ENCODE data around the gene BMPR1A. TPM values are rescaled to one million over a fixed set of nuclear protein-coding genes. Genes with fewer than 3 reads are reported as not detected.

The BMPR1A gene
- total RNA-seq, 4 donors from 2014 or later: 26.5 to 44.9 (median 37.1) TPM

DNA sequence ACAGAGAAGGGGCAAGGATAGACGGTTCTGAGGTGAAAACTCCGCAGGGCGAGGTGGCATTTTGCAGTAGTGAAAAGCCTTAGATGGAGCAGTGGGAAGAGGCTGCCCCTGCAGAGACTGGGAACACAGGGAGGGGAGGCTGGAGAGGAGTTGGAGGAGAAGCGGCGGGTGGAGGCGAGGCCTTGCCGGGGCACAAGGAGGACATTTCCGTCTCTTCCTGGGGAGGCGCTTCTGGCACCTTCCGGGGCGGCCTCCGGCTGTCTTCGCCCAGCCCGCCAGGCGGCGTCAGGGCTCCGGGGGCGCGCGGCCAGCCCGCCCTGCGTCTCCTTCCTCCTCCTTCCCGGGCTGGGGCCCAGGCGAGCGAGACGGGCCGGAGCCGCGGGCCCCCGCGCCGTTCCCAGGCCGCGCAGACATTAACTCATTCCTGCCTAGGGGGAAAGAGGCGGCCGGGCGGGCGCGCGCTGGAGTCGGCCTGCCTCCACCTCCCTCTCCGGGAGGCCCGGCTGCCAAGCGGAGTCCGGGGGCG is 45.4 kb upstream of the BMPR1A start:
- peak; percentile 36 for DNase-seq (ENCODE audit: low spot score)
- TF ChIP-seq, protein P1, sequence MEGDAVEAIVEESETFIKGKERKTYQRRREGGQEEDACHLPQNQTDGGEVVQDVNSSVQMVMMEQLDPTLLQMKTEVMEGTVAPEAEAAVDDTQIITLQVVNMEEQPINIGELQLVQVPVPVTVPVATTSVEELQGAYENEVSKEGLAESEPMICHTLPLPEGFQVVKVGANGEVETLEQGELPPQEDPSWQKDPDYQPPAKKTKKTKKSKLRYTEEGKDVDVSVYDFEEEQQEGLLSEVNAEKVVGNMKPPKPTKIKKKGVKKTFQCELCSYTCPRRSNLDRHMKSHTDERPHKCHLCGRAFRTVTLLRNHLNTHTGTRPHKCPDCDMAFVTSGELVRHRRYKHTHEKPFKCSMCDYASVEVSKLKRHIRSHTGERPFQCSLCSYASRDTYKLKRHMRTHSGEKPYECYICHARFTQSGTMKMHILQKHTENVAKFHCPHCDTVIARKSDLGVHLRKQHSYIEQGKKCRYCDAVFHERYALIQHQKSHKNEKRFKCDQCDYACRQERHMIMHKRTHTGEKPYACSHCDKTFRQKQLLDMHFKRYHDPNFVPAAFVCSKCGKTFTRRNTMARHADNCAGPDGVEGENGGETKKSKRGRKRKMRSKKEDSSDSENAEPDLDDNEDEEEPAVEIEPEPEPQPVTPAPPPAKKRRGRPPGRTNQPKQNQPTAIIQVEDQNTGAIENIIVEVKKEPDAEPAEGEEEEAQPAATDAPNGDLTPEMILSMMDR (IDR thresholded peaks at IDR 0.05): peak in 1 of 3 donors; percentile 90
- peak; percentile 97 for ATAC-seq (ENCODE audit: low FRiP score)

DNA sequence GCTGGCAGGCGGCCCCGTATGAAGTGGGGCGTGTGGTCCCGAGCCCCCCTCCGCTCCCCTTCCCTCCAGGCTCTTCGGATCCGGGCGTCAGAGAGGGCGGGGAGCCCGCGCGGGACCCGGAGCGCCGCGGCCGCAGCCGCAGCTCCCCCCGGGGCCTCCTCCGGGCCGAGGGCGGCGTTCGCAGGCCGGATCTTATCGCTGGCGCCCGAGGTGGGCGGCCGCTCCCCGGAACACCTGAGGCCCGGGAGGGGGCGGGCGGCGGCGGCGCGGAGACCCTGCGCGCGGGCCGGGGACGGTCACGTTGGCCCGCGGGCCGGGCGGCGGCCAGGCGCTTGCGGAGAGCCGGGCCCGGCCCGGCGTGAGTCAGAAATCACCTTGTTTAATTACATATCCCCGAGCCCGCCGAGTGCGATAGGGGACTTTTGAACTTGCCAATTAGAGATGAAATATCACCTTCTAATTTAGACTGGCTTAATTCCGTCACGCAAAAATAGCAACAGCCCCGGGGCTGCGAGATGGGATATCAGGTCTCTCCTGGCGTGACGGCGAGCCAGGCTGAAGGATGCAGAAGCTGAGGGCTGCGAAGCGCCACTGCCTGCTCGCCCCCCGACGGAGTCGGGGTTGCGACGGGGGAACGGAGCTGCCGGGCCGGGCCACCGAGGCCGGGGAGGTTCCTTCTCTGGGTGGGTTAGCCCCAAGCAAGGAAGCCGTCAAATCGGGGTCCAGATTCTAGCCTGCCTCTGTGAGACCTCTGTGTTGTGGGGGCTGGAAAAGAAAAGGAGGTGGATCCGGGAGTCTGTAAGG is 44.7 kb upstream of the BMPR1A start:
- TF ChIP-seq, protein P1 (IDR thresholded peaks at IDR 0.05): no peak
- DNase-seq (ENCODE audit: low spot score) (peak; percentile 37), ATAC-seq (ENCODE audit: low FRiP score) (peak; percentile 58)

- ATAC-seq (ENCODE audit: low FRiP score) (no peak), DNase-seq (ENCODE audit: low spot score) (no peak)
- TF ChIP-seq, protein P1 (IDR thresholded peaks at IDR 0.05): no peak
These were observed 44.1 kb upstream of the BMPR1A start for GRCh38 chr10:86712317-86712707.

GRCh38 chr10:86715156-86715795 is 41.1 kb upstream of the BMPR1A start:
- TF ChIP-seq, protein P1 (IDR thresholded peaks at IDR 0.05): no peak
- ATAC-seq (ENCODE audit: low FRiP score): no peak

GRCh38 chr10:86715836-86716235 is 40.6 kb upstream of the BMPR1A start:
- TF ChIP-seq, protein P1 (IDR thresholded peaks at IDR 0.05): no peak
- ATAC-seq (ENCODE audit: low FRiP score): no peak
- DNase-seq (ENCODE audit: low spot score): no peak

More at GRCh38 chr10:86715156-86715795, 41.1 kb upstream of the BMPR1A start:
- no peak for DNase-seq (ENCODE audit: low spot score)

DNA sequence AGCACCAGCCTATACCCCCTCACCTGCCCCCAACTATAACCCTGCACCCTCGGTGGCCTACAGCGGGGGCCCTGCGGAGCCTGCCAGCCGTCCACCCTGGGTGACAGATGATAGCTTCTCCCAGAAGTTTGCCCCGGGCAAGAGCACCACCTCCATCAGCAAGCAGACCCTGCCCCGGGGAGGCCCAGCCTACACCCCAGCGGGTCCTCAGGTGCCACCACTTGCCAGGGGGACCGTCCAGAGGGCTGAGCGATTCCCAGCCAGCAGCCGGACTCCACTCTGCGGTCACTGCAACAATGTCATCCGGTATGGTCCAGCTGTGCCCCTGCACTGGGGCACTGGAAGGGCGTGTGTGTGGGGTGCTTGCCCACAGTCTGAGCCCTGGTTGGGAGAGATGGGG is 40.0 kb upstream of the BMPR1A start:
- TF ChIP-seq, protein P1 (IDR thresholded peaks at IDR 0.05): no peak
- no peak for ATAC-seq (ENCODE audit: low FRiP score)
- DNase-seq (ENCODE audit: low spot score): no peak
